AG09309 (cell line): ENCODE results near the gene SRPK1.

Source experiments
- DNase-seq: peaks from one replicate; pipeline ENCODE4 v3.0.0-alpha.2; 2010; ENCODE audit warnings: low read depth
- H3K4me3 ChIP-seq: 2 replicates; pipeline ENCODE4 v1.5.1; 2011; ENCODE audit warnings: mild to moderate bottlenecking, low read depth, low read length, moderate library complexity; ENCODE audit not compliant: control insufficient read depth
- TF ChIP-seq, protein P1 (sequence below): IDR thresholded peaks from 2 replicates; pipeline ENCODE4 v1.5.1; 2011; ENCODE audit warnings: mild to moderate bottlenecking, low read depth, low read length, inconsistent platforms; ENCODE audit not compliant: insufficient read depth, control insufficient read depth; ENCODE audit errors: missing control alignments

SRPK1 gene

DNA sequence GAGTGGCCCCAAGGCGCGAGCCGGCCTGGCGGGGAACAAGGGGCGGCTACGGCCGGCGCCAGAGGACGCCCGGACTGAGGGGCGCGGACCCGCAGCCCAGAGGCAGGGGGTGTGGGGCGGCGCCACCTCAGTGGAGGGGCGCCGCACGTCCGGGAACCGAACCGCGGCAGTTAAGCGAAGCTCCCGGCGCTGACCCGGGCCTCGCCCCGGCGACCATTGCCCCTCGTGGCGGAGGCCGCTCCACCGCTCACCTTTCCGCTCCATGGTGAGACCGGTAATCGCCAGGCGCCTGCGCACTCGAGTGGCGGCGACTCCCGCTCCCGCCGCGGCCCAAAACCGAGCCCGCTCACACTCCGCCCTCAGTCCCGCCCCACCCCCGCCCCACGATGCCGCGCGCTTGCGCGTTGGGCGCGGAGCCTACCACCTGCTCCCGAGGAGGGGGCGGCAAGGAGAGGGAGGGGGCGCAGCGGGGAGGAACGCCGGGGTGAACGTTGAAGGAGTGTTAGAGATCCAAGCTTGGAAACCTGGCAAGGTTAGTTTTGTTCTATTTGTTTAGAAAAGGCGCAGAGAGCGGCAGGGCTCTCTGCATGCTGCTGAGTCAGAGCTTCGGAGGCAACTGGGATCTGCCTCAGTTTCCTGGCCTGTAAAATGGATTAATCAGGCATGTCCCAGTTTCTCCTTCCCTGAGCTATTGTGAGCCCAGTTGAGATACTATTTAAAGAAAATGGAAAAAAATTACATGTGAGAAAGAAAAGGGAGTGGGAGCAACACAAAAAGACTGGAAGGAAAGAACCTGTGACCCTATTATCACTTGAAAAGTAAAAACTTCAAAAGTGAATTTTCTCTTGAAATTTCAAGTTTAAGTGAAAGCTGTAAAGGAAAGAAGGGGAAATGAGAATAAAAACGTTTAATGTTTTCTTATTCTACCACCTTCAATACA, at the start of gene SRPK1:
SRPK1 (minus strand) TSS at position 306 of the 940 bp plus-strand sequence; CDS start at position 264, 42 bp downstream.
- H3K4me3 ChIP-seq: peak within 1 kb of the TSS; percentile 72
- TF ChIP-seq, protein P1, sequence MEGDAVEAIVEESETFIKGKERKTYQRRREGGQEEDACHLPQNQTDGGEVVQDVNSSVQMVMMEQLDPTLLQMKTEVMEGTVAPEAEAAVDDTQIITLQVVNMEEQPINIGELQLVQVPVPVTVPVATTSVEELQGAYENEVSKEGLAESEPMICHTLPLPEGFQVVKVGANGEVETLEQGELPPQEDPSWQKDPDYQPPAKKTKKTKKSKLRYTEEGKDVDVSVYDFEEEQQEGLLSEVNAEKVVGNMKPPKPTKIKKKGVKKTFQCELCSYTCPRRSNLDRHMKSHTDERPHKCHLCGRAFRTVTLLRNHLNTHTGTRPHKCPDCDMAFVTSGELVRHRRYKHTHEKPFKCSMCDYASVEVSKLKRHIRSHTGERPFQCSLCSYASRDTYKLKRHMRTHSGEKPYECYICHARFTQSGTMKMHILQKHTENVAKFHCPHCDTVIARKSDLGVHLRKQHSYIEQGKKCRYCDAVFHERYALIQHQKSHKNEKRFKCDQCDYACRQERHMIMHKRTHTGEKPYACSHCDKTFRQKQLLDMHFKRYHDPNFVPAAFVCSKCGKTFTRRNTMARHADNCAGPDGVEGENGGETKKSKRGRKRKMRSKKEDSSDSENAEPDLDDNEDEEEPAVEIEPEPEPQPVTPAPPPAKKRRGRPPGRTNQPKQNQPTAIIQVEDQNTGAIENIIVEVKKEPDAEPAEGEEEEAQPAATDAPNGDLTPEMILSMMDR: no peak
- no peak for DNase-seq

GRCh38 chr6:35970181-35970580, 49.3 kb upstream of the SRPK1 start:
- TF ChIP-seq, protein P1: no peak
- DNase-seq: peak; percentile 33
- no peak overlapping the region for H3K4me3 ChIP-seq

GRCh38 chr6:35969646-35970045, 48.7 kb upstream of the SRPK1 start:
- DNase-seq: no peak
- TF ChIP-seq, protein P1: no peak
- H3K4me3 ChIP-seq: no peak overlapping the region

DNA sequence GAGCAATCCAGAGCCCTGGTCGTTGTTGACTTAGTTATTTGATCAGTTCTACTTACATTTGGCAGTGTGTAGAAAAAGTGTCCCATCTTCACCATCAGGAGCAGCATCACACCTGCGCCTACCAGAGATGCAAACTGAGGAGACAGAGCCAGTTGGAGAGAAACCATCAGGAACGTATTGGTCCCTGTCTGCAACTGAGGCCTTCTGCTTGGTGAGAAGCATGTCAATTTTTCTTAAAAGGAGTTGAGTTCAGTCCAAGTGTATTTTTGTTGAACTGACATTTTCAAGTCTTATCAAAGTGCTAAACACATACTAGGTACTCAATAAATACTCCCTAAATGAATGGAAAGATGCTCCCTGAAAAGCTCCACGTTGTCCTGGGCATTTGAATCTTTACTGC, 47.9 kb upstream of the SRPK1 start:
- TF ChIP-seq, protein P1: no peak
- no peak for DNase-seq
- H3K4me3 ChIP-seq: no peak overlapping the region

DNA sequence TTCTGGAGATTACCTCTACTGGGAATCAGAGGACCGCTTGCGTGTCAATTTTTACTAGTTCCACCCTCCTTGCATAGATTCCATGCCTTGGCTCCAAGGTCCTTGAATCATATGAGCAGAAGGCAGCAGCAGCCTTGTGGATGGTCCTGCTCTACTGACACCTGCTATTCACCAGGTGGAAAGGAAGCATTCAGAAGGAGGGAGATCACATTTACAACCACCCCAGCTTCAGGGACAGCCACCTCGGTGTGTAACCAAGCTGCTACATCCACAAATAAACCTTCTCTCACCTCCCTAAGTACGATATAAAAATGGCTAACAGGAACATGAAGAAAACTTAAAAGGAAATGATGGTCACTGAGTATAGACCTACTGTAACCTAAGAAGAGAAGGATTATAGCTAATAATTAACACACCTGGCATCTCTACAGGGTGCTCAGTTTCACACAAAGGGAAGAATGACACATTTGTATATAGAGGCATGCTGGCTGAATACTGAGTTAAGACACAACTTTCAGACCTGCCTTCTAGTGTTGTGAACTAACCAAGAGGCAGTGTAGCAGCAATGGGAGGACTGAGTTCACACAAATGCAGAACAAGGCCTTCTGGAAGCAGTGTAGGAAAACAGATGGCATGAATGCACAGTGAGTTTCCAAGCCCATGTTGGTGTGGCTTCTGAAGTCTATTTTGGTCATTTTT, 46.3 kb upstream of the SRPK1 start:
- DNase-seq: no peak
- no peak overlapping the region for H3K4me3 ChIP-seq
- TF ChIP-seq, protein P1: no peak

GRCh38 chr6:35962779-35963560, 42.1 kb upstream of the SRPK1 start:
- H3K4me3 ChIP-seq: no peak overlapping the region
- no peak for DNase-seq
- TF ChIP-seq, protein P1: no peak
